ENCODE measurements around the gene KRTAP19-1. TPM values are rescaled to one million over a fixed set of nuclear protein-coding genes. Genes with fewer than 3 reads are reported as not detected.
A peak's percentile ranks its signal among the peaks of the same experiment; 100 is the strongest.

Gene KRTAP19-1
- total and polyA plus RNA-seq, 2 of the 8 experiments (the other 6 are each of a cell fraction or from before 2014, with no cell fraction given), result not detected

DNA sequence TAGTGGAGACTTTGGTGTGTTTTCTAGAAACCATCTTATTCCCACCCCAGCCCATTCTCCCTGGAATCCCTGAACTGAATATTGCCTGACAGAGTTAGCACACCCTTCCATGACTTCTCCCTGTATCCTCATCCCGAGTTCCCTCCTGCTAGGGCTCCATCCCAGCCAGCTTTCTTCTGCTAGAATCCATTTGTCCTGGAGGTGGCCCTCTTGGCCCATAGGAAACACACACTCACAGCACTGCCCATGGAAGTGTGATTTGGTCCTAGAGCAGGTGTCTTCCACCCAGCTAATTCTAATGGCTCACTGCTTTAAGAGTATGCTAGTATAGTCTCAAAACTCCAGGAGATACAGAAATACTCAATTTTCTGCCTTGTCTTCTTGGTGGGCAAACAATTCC is 36.0 kb downstream of the KRTAP19-1 start:
- Histone ChIP-seq H2BK15ac (ENCODE audit: low read length) (no peak overlapping the region), H3K23ac (ENCODE audit: insufficient read length) (no peak overlapping the region), H3K4me1 (replicated peaks in 1 of 4; ENCODE audit: control insufficient read depth in 3 of 4, insufficient read depth in 4 of 4, low read length in 3 of 4) (no peaks in the 10 kb centered on the region; a peak in 3 of 7 replicates), H2BK20ac (ENCODE audit: low read length) (no peak overlapping the region), H3K9me3 (ENCODE audit: insufficient read depth in 2 of 2, low read depth in 1 of 2, low read length in 1 of 2) (no peaks in the 10 kb centered on the region), H3K4me3 (ENCODE audit: extremely low read depth in 1 of 4, insufficient read depth in 2 of 4, low read depth in 3 of 4, low read length in 4 of 4) (no peak overlapping the region), H3K27ac (ENCODE audit: low read depth, low read length) (no peak overlapping the region), H2AFZ (ENCODE audit: low read length) (no peak overlapping the region), H3K9ac (replicated peaks in 1 of 4; ENCODE audit: extremely low read depth in 1 of 4, low read depth in 3 of 4, low read length in 3 of 4) (no peak overlapping the region), H4K91ac (replicated peaks; ENCODE audit: insufficient read length, low read length) (no peak overlapping the region), H3K4me2 (ENCODE audit: insufficient read depth in 1 of 2, low read depth in 2 of 2, low read length in 2 of 2) (no peak overlapping the region), H3K4ac (replicated peaks; ENCODE audit: insufficient read length, low read depth, low read length) (no peak overlapping the region), H3K23me2 (ENCODE audit: low read depth, low read length) (no peaks in the 10 kb centered on the region), H3K56ac (replicated peaks; ENCODE audit: insufficient read length, low read depth, low read length) (no peak overlapping the region), H4K20me1 (replicated peaks in 1 of 2; ENCODE audit: control insufficient read depth in 1 of 2, insufficient read depth in 2 of 2, low read length in 2 of 2) (no peaks in the 10 kb centered on the region), H3K27me3 (replicated peaks in 1 of 4; ENCODE audit: control insufficient read depth in 3 of 4, extremely low read depth in 1 of 4, insufficient read depth in 3 of 4, low read length in 3 of 4) (no peaks in the 10 kb centered on the region), H4K8ac (ENCODE audit: extremely low read depth, insufficient read depth, low read length) (no peak overlapping the region), H2BK12ac (ENCODE audit: low read depth, low read length) (no peak overlapping the region), H3K36me3 (ENCODE audit: control insufficient read depth in 2 of 4, insufficient read depth in 4 of 4, low read length in 3 of 4) (no peaks in the 10 kb centered on the region), H3K14ac (ENCODE audit: insufficient read length) (no peak overlapping the region), H4K5ac (ENCODE audit: insufficient read length, low read depth, low read length) (no peak overlapping the region), H2BK120ac (replicated peaks; ENCODE audit: low read depth, low read length) (no peak overlapping the region), H3K79me2 (ENCODE audit: control insufficient read depth in 1 of 2, insufficient read depth in 2 of 2, low read length in 2 of 2) (no peaks in the 10 kb centered on the region), H3K18ac (ENCODE audit: extremely low read depth, low read length) (no peak overlapping the region), H3K79me1 (ENCODE audit: low read depth, low read length) (no peaks in the 10 kb centered on the region), H2BK5ac (ENCODE audit: low read depth, low read length) (no peak overlapping the region), H2AK5ac (ENCODE audit: low read depth, low read length) (no peak overlapping the region)
- 93% methylated on average over 1 of the region's 1 CpG; no CpG with 5 or more reads in 1 of the 2 experiments for WGBS, 2 experiments (ENCODE audit: extremely low coverage in 1 of 2, insufficient coverage in 1 of 2, insufficient read length in 1 of 2, insufficient replicate concordance in 2 of 2, low coverage in 1 of 2, low lambda C conversion rate in 2 of 2, missing lambda C conversion rate in 1 of 2)
- CTCF ChIA-PET (ENCODE audit: partially characterized antibody), result interaction anchor here (0.6 to 3.7 kb wide), 10 partner anchors 9 to 642 kb away, joined by 3 to 20 read pairs (median 3); partner anchors contain the start of genes KRTAP13-3 and KRTAP13-4
- FAIRE-seq (no peak), DNase-seq (ENCODE audit: low read depth in 1 of 2, low spot score in 2 of 2) (no peak)
- POLR2A ChIA-PET (ENCODE audit: partially characterized antibody), result no interaction called here
- TF ChIP-seq CREB1 (IDR thresholded peaks at IDR 0.05) (no peak), JUND (IDR thresholded peaks at IDR 0.05; ENCODE audit: low read length) (no peak), GTF2F1 (IDR thresholded peaks at IDR 0.05; ENCODE audit: borderline replicate concordance, low read depth, low read length) (no peak), RAD21 (IDR thresholded peaks at IDR 0.05 in 1 of 2, conservative IDR thresholded peaks at IDR 0.05 in 1 of 2; ENCODE audit: low read depth in 2 of 2, low read length in 2 of 2) (peak; percentile 58 to 71), SIN3A (conservative IDR thresholded peaks at IDR 0.05 in 1 of 2, IDR thresholded peaks at IDR 0.05 in 1 of 2; ENCODE audit: low read depth in 1 of 2, low read length in 2 of 2) (no peak), HDAC6 (IDR thresholded peaks at IDR 0.05; ENCODE audit: low read depth, low read length) (no peak), SP1 (IDR thresholded peaks at IDR 0.05; ENCODE audit: low read depth, low read length) (no peak), POU5F1 (IDR thresholded peaks at IDR 0.05; ENCODE audit: low read depth, low read length) (no peak), CEBPB (IDR thresholded peaks at IDR 0.05; ENCODE audit: low read depth, low read length) (no peak), KDM1A (IDR thresholded peaks at IDR 0.05; ENCODE audit: borderline replicate concordance, low read length) (no peak), SAP30 (IDR thresholded peaks at IDR 0.05; ENCODE audit: insufficient read depth, insufficient replicate concordance, low read length) (no peak), EP300 (IDR thresholded peaks at IDR 0.05; ENCODE audit: borderline replicate concordance in 1 of 2, low read depth in 2 of 2, low read length in 2 of 2) (no peak)
